Ishikawa (cell line): ENCODE measurements around the gene CXCR4.

Experiments
- CEBPB ChIP-seq: IDR thresholded peaks from 2 replicates; pipeline ENCODE4 v1.6.1; 2012
- CREB1 ChIP-seq: IDR thresholded peaks from 2 replicates; pipeline ENCODE4 v1.6.1; 2012; ENCODE audit warnings: low read depth
- EGR1 ChIP-seq: IDR thresholded peaks from 2 replicates; pipeline ENCODE4 v1.6.1; 2012
- EP300 ChIP-seq: IDR thresholded peaks from 2 replicates; pipeline ENCODE4 v1.6.1; 2012; ENCODE audit warnings: borderline replicate concordance
- FOXM1 ChIP-seq: IDR thresholded peaks from 2 replicates; pipeline ENCODE4 v1.6.1; 2012; ENCODE audit warnings: low read depth, borderline replicate concordance
- MAX ChIP-seq: IDR thresholded peaks from 2 replicates; pipeline ENCODE4 v1.6.1; 2012
- NFIC ChIP-seq: IDR thresholded peaks from 2 replicates; pipeline ENCODE4 v1.6.1; 2012
- RAD21 ChIP-seq: IDR thresholded peaks from 2 replicates; pipeline ENCODE4 v1.6.1; 2012; ENCODE audit warnings: low read depth
- REST ChIP-seq: IDR thresholded peaks from 2 replicates; pipeline ENCODE4 v1.6.1; 2012; ENCODE audit warnings: low read depth, mild to moderate bottlenecking
- TAF1 ChIP-seq: IDR thresholded peaks from 2 replicates; pipeline ENCODE4 v1.6.1; 2012; ENCODE audit warnings: low read depth, mild to moderate bottlenecking
- TCF12 ChIP-seq: IDR thresholded peaks from 2 replicates; pipeline ENCODE4 v1.6.1; 2012; ENCODE audit warnings: low read depth
- TEAD4 ChIP-seq: IDR thresholded peaks from 2 replicates; pipeline ENCODE4 v1.6.1; 2012
- USF1 ChIP-seq: IDR thresholded peaks from 2 replicates; pipeline ENCODE4 v1.6.1; 2012
- YY1 ChIP-seq: IDR thresholded peaks from 2 replicates; pipeline ENCODE4 v1.6.1; 2012; ENCODE audit warnings: low read depth
- ZBTB7A ChIP-seq: IDR thresholded peaks from 2 replicates; pipeline ENCODE4 v1.6.1; 2012; ENCODE audit warnings: low read depth

Gene CXCR4

GRCh38 chr2:136112317-136113208 is 5.4 kb downstream of the CXCR4 start:
- TF ChIP-seq CREB1: no peak
- no peak for TF ChIP-seq CEBPB
- TF ChIP-seq EGR1: no peak
- TF ChIP-seq EP300: no peak
- TF ChIP-seq TAF1: no peak
- no peak for TF ChIP-seq FOXM1
- no peak for TF ChIP-seq NFIC
- TF ChIP-seq TEAD4: no peak
- TF ChIP-seq TCF12: no peak
- TF ChIP-seq MAX: no peak
- TF ChIP-seq REST: no peak
- no peak for TF ChIP-seq USF1
- no peak for TF ChIP-seq YY1
- TF ChIP-seq RAD21: no peak
- TF ChIP-seq ZBTB7A: no peak

- TF ChIP-seq REST: no peak
- TF ChIP-seq ZBTB7A: no peak
- TF ChIP-seq CREB1: no peak
- TF ChIP-seq EP300: no peak
- no peak for TF ChIP-seq YY1
- TF ChIP-seq NFIC: no peak
- no peak for TF ChIP-seq EGR1
- TF ChIP-seq TCF12: no peak
- no peak for TF ChIP-seq CEBPB
- TF ChIP-seq FOXM1: no peak
- no peak for TF ChIP-seq TAF1
- no peak for TF ChIP-seq RAD21
- no peak for TF ChIP-seq MAX
- no peak for TF ChIP-seq USF1
- TF ChIP-seq TEAD4: no peak
Observed at GRCh38 chr2:136111711-136112110, 6.2 kb downstream of the CXCR4 start.

GRCh38 chr2:136110526-136110925 is 7.4 kb downstream of the CXCR4 start:
- TF ChIP-seq RAD21 (no peak), USF1 (no peak), EGR1 (no peak), CEBPB (no peak), TAF1 (no peak), EP300 (no peak), YY1 (no peak)

GRCh38 chr2:136108463-136108862 is 9.5 kb downstream of the CXCR4 start:
- no peak for TF ChIP-seq YY1
- no peak for TF ChIP-seq ZBTB7A
- no peak for TF ChIP-seq TEAD4
- TF ChIP-seq FOXM1: no peak
- no peak for TF ChIP-seq TCF12
- TF ChIP-seq CEBPB: no peak
- TF ChIP-seq TAF1: no peak
- no peak for TF ChIP-seq EGR1
- TF ChIP-seq REST: no peak
- no peak for TF ChIP-seq CREB1
- TF ChIP-seq EP300: no peak
- TF ChIP-seq NFIC: no peak
- TF ChIP-seq MAX: no peak
- TF ChIP-seq RAD21: no peak
- TF ChIP-seq USF1: no peak
